T-helper 1 cell treated with Interleukin-12 subunit alpha and Interleukin-12 subunit beta and Interleukin-4 antibody, amounts not matched to agents 30 μg/mL and 1 μg/mL, for 36 hours (primary cell): Measurements from ENCODE around the gene B4GALNT1.
"Not testable (repeated sequence)": the region's sequence is repeated elsewhere in the genome, so short reads cannot be mapped to it uniquely, and the experiment has no call there.

Experiments used
- H3K27ac Mint-ChIP-seq: one replicate; pipeline ENCODE4 v1.8.0; 2021; ENCODE audit warnings: mild to moderate bottlenecking, mixed read lengths
- H3K27me3 Mint-ChIP-seq: one replicate; pipeline ENCODE4 v1.8.0; 2021; ENCODE audit warnings: low read depth, mixed read lengths
- H3K36me3 Mint-ChIP-seq: one replicate; pipeline ENCODE4 v1.8.0; 2021; ENCODE audit warnings: low read depth, mixed read lengths
- H3K4me1 Mint-ChIP-seq: one replicate; pipeline ENCODE4 v1.8.0; 2021; ENCODE audit warnings: low read depth, mixed read lengths
- H3K4me3 Mint-ChIP-seq: one replicate; pipeline ENCODE4 v1.8.0; 2021; ENCODE audit warnings: mild to moderate bottlenecking, moderate library complexity, mixed read lengths
- H3K9me3 Mint-ChIP-seq: one replicate; pipeline ENCODE4 v1.8.0; 2021; ENCODE audit warnings: mixed read lengths

The B4GALNT1 gene

DNA sequence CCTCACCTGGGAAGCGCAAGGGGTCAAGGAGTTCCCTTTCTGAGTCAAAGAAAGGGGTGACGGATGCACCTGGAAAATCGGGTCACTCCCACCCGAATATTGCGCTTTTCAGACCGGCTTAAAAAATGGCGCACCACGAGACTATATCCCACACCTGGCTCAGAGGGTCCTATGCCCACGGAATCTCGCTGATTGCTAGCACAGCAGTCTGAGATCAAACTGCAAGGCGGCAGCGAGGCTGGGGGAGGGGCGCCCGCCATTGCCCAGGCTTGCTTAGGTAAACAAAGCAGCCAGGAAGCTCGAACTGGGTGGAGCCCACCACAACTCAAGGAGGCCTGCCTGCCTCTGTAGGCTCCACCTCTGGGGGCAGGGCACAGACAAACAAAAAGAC lies 13.7 kb upstream of the B4GALNT1 start:
- H3K27ac Mint-ChIP-seq, H3K4me3 Mint-ChIP-seq, H3K36me3 Mint-ChIP-seq, H3K9me3 Mint-ChIP-seq, H3K4me1 Mint-ChIP-seq, H3K27me3 Mint-ChIP-seq: not testable (repeated sequence)

- not testable (repeated sequence) for H3K27ac Mint-ChIP-seq, H3K4me3 Mint-ChIP-seq, H3K36me3 Mint-ChIP-seq, H3K4me1 Mint-ChIP-seq, H3K9me3 Mint-ChIP-seq, H3K27me3 Mint-ChIP-seq
These were observed 13.1 kb upstream of the B4GALNT1 start for GRCh38 chr12:57645990-57646658.

DNA sequence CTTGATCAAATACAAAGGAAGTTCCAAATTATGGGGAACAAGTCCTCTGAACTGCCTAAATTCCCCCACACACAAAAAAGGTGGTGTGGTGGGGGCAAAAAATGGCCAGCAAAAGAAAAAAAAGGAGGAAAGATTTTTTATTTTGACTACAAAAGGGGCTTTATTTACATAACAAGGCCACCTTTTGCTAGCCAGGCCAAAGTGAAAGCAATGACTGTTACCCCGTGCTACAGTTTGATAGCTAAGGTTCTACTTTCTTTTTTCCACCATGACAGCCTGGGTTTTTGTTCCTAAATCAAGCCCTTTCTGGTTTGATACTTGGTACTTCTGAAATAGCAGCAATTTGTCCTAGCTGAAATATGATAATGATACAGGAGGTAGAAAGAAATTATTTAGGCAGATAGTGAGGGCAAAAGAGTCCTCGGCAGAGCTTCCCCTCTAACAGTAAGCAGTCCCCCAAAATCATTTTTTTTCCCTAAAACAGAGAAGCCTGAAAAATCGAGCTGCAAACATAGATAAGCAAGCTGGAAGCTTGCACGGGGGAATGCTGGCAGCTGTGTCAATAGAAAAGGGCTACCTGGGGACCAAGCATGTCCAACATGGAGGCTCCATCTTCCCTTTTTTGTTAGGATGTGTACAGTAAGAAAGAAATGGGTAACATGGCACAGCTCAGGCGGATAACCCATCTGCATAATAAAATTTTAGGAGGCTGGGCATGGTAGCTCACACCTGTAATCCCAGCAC lies 8.9 kb upstream of the B4GALNT1 start:
- H3K4me3 Mint-ChIP-seq: no peak overlapping the region
- no peaks in the 10 kb centered on the region for H3K36me3 Mint-ChIP-seq
- no peaks in the 10 kb centered on the region for H3K4me1 Mint-ChIP-seq
- no peaks in the 10 kb centered on the region for H3K9me3 Mint-ChIP-seq
- H3K27ac Mint-ChIP-seq: no peak overlapping the region
- peaks cover 36% of the 10 kb centered on the region for H3K27me3 Mint-ChIP-seq

DNA sequence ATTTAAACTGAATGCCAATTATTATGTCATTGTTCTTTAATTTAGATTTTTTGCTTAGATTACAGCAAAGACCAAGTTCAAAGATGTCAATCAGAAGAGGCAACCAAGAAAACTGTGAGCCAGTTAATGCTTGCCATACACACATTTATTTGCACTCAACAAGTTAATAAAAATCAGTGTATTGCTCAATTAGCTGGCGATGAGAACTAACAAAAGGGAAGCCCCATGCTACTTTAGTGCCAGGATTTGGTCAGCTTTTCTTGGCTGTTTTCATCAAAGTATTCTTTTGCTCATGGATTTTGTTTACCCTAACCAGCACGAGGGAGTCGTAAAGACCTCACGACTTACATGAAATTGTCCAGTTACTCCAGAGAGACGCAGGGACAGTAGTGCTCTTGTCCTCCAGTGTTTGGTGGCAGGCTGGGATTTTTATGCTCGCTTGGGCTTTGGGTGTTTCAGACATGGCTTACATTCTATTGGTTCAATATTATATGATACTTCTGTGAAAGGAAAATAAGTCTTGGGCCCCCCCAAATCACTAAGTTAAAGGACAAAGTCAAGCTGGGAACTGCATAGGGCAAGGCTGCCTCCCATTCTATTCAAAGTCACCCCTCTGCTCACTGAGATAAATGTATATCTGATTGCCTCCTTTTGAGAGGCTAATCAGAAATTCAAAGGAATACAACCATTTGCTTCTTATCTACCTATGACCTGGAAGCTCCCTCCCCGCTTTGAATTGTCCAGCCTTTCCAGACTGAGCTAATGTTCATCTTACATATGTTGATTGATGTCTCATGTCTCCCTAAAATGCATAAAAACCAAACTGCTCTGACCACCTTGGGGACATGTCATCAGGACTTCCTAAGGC lies 7.4 kb upstream of the B4GALNT1 start:
- Mint-ChIP-seq H3K4me3 (no peak overlapping the region), H3K27me3 (peaks cover 39% of the 10 kb centered on the region), H3K9me3 (no peaks in the 10 kb centered on the region), H3K4me1 (no peaks in the 10 kb centered on the region), H3K27ac (no peak overlapping the region), H3K36me3 (no peaks in the 10 kb centered on the region)

GRCh38 chr12:57638096-57638495 lies 5.1 kb upstream of the B4GALNT1 start:
- no peaks in the 10 kb centered on the region for H3K36me3 Mint-ChIP-seq

GRCh38 chr12:57637364-57637763 lies 4.4 kb upstream of the B4GALNT1 start:
- H3K27me3 Mint-ChIP-seq: peaks cover 57% of the 10 kb centered on the region
- no peak overlapping the region for H3K4me3 Mint-ChIP-seq
- H3K9me3 Mint-ChIP-seq: no peaks in the 10 kb centered on the region
- H3K36me3 Mint-ChIP-seq: no peaks in the 10 kb centered on the region
- no peak overlapping the region for H3K27ac Mint-ChIP-seq
- peaks cover 6% of the 10 kb centered on the region for H3K4me1 Mint-ChIP-seq

More at GRCh38 chr12:57638096-57638495, 5.1 kb upstream of the B4GALNT1 start:
- Mint-ChIP-seq H3K27me3 (peaks cover 55% of the 10 kb centered on the region), H3K27ac (no peak overlapping the region), H3K4me3 (no peak overlapping the region), H3K4me1 (peaks cover 5% of the 10 kb centered on the region), H3K9me3 (no peaks in the 10 kb centered on the region)

GRCh38 chr12:57636731-57637130 lies 3.7 kb upstream of the B4GALNT1 start:
- H3K4me3 Mint-ChIP-seq, H3K4me1 Mint-ChIP-seq, H3K27ac Mint-ChIP-seq, H3K36me3 Mint-ChIP-seq, H3K9me3 Mint-ChIP-seq: not testable (repeated sequence)
- peaks cover 57% of the 10 kb centered on the region for H3K27me3 Mint-ChIP-seq

GRCh38 chr12:57632073-57632957 lies 686 bp downstream of the B4GALNT1 start:
- H3K36me3 Mint-ChIP-seq: no peaks in the 10 kb centered on the region
- peak overlapping the region; percentile 73 for H3K4me3 Mint-ChIP-seq
- no peak overlapping the region for H3K27ac Mint-ChIP-seq
- peaks cover 67% of the 10 kb centered on the region for H3K27me3 Mint-ChIP-seq
- H3K9me3 Mint-ChIP-seq: no peaks in the 10 kb centered on the region
- H3K4me1 Mint-ChIP-seq: peaks cover 11% of the 10 kb centered on the region

DNA sequence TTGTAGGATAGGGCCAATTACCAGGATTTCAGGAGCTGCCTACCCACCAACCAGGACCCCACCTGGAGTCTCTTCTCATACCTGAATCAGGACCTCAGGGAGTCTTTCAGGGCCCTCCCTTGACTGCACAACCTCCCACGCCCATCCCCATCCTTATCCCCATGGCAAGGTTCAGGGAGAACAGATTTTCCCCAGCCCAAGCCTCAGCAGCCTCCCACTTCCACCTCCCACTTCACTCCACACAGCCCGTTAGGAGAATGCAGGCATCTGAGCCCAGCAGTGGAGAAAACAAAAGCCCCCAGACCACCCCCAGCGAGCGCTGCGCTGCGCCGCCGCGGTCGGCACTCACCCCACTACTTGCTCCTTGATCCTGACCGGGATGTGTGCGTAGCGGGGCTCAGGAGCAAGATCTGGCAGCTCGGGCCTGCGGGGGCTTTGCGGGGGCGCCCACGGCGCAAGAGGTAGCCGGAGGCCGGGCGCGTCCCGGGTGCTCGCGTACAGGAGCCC lies 1.4 kb downstream of the B4GALNT1 start:
- H3K4me3 Mint-ChIP-seq: peak overlapping the region; percentile 46
- peaks cover 72% of the 10 kb centered on the region for H3K27me3 Mint-ChIP-seq
- no peaks in the 10 kb centered on the region for H3K9me3 Mint-ChIP-seq
- H3K36me3 Mint-ChIP-seq: no peaks in the 10 kb centered on the region
- H3K27ac Mint-ChIP-seq: no peak overlapping the region
- H3K4me1 Mint-ChIP-seq: peaks cover 11% of the 10 kb centered on the region

DNA sequence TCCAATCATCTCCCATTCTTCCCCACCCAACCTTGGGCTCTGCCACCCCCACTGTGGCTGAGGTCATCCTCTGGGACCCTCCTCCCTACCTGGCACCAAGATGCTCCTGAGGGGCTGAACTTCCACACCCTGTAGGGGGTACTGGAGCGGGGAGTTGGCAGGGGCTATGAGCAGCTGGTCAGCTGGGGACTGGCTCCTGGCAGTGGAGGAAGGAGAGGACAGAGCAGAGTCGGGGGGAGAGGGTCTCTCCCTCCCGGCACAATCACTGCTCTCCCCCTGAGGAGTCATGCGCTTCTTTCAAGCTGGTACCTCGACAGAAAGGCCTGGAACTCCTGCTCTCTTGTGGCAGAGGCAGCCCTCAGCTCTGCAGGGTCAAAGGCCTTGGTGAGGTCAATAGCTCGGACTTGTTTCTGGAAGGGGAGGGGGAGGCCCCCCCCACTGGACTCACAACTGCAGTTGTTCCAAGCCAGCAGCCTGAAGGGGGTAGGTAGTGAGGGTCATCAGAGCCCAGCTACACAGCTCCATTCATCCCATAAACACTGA lies 2.0 kb downstream of the B4GALNT1 start:
- H3K27ac Mint-ChIP-seq: no peak overlapping the region
- peaks cover 11% of the 10 kb centered on the region for H3K4me1 Mint-ChIP-seq
- H3K9me3 Mint-ChIP-seq: no peaks in the 10 kb centered on the region
- H3K4me3 Mint-ChIP-seq: no peak overlapping the region
- H3K27me3 Mint-ChIP-seq: peaks cover 78% of the 10 kb centered on the region
- H3K36me3 Mint-ChIP-seq: no peaks in the 10 kb centered on the region

DNA sequence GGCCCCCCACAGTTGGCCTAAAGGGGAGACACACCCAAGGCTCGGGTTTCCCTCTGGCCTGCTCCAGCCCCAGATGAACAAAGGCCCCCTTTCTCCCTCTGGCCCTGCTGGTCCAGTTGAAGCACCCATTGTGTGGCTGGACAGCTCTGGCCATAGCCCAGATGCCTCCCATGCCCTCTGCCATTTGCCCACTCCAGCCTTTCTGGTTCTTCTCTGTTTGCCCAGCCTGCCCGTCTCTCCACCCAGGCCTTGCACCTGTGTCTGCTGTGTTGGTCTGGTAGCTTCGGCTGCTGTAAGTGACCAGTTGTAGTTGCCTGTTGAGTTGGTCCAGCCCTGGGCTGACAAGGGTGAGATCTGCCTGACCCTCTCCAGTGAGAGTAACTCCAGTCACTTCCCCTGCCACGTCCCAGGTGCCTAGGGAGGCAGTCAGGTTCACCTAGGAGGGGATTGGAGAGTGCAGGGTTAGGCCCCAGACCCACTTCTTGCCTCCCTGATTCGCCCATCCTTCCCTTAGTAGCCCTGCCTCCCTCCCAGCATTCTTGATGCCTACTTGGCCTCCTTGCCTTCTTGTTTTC lies 3.0 kb downstream of the B4GALNT1 start:
- H3K4me1 Mint-ChIP-seq: peaks cover 11% of the 10 kb centered on the region
- H3K9me3 Mint-ChIP-seq: no peaks in the 10 kb centered on the region
- H3K36me3 Mint-ChIP-seq: no peaks in the 10 kb centered on the region
- H3K27ac Mint-ChIP-seq: no peak overlapping the region
- H3K27me3 Mint-ChIP-seq: peaks cover 84% of the 10 kb centered on the region
- H3K4me3 Mint-ChIP-seq: no peak overlapping the region

DNA sequence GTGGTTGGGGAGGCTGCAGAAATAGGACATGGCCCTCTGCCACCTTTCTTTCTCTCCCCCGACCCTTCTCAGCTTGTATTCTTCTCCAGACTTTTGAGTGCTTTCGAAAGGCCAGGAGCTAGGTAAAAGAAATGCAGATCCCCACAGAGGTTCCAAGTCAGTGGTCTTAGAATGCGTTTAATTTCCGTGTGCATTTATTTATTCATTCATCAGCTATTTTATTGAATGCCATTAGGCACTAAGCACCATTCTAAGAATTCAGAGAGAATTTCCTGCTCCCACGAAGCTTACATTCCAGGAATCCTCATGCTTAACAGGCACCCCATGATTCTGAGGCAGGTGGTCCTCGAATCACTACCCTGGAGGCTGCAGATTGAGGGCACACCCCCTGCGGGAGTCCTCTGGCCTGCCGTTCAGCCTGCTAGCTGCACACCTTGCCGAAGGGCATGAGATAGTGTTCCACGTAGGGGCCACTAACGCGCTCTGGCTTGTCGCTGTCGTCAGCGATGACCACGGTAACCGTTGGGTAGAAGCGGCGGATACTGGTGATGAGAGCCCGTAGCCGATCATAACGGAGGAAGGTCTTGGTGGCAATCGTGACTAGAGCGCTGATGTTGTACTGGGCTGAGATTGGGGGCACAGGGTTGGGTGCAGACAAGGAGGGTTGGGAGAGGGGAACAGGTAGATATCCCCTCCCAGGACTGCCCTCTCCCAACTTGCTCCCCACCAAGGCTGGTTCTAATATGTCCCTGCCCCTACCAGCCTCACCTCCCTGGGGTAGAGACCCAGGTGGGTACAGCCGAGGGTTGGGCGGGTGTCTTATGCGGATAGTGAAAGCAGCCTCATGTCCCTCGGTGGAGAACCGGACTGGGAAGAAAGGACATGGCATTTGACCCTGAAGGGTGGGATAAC lies 4.5 kb downstream of the B4GALNT1 start:
- no peaks in the 10 kb centered on the region for H3K36me3 Mint-ChIP-seq
- no peaks in the 10 kb centered on the region for H3K9me3 Mint-ChIP-seq
- no peak overlapping the region for H3K27ac Mint-ChIP-seq
- H3K27me3 Mint-ChIP-seq: peaks cover 88% of the 10 kb centered on the region
- no peak overlapping the region for H3K4me3 Mint-ChIP-seq
- peaks cover 10% of the 10 kb centered on the region for H3K4me1 Mint-ChIP-seq
